ENCODE measurements around the gene MMP21. TPM values are rescaled to one million over a fixed set of nuclear protein-coding genes. Genes with fewer than 3 reads are reported as not detected.

Gene MMP21
- total and polyA plus RNA-seq, 3 experiments from 2014 or later: 0.11 TPM; not detected in 2

DNA sequence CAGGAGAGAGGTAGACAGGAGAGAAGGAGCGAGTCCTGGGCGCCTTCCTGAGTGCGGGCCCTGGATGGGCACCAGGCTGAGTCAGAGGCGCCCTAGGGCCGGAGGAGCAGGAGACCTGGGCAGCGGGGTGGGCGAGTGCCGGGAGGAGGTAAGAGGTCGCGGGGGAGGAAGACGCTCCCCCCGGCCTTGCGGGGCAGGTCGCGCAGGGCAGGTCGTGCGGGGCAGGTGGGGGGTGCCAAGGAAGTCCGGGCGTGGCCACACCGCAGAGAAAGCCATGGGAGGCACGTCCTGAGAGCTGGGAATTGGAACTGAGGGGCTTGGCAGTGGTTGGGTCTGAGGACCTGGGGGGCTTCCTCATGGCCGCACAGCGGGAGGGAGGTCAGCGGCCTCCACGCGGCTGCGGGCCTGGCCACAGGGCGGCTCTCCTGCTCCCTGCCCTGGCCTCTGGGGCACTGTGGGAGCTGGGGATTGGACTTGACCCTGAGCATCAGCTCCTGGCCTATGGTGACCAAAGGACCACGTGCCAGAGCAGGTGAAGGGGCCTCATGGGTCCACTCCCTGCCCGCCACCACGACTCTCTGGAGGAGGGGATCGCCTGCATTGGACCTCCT, 935 bp downstream of the MMP21 start:
- no peaks in the 10 kb centered on the region for H3K36me3 ChIP-seq (ENCODE audit: insufficient read depth, low read length)
- no peaks in the 10 kb centered on the region for H3K27me3 ChIP-seq (ENCODE audit: insufficient read depth, low read length, poor library complexity, severe bottlenecking)
- POLR2A ChIA-PET: no interaction called here
- peaks cover 0 to 3% (median under 1%) of the 10 kb centered on the region in 3 donors for H3K36me3 Mint-ChIP-seq
- peak overlapping the region in 1 of 8 donors; percentile 40 for H3K27ac Mint-ChIP-seq
- H3K27ac ChIP-seq (ENCODE audit: low read depth, low read length): no peak overlapping the region
- DNase-seq: no peak
- no peak overlapping the region for H3K4me3 Mint-ChIP-seq
- no peak overlapping the region for H3K4me3 ChIP-seq (ENCODE audit: low read length)
- no peaks in the 10 kb centered on the region for H3K4me1 Mint-ChIP-seq
- no peaks in the 10 kb centered on the region for H3K4me1 ChIP-seq (ENCODE audit: insufficient read depth, low read length)
- H3K9me3 ChIP-seq (ENCODE audit: low read length): no peaks in the 10 kb centered on the region
- peaks cover 0 to 4% of the 10 kb centered on the region in 2 donors for H3K27me3 Mint-ChIP-seq
- CTCF ChIA-PET: no interaction called here
- peaks cover 0 to 1% (median 0%) of the 10 kb centered on the region in 5 donors for H3K9me3 Mint-ChIP-seq

DNA sequence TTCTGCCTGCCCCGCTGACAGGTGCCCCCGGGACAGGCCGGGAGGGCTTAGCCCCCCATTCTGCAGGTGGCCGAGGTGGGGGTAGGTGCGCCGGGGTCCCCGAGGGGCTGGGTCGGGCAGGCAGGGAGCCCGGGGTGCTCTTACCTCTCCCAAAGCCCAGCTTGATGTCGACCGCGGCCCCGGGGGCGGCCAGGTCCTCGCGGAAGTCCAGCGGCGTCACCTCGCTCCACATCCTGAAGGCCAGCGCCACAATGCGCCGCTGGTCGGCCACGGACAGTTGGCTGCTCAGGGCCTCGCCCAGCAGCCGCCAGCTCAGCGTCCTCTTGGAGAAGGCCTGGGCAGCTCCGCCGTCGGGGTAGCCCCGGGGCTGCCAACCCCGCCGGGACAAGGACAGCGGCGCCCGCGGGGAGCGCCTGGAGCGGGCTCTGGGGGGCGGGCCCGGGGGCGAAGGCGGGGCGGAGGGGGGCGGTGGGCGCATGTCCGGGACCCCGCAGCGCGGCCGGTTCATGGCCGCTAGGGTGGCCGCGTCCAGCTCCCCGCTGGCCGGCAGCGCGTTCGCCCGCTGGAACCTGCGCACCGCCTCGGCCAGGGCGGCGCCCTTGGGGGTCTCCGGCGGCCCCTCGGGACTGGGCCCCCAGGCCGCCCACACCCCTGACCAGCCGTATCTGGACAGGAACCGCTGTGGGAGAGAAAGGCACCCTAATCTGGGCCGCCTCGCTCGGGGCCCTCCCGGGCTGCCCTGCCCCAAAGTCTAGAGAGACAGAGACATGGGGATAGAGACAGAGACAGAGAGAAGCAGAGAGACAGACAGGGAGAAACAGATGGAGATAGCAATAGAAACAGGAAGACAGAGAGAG, 1.7 kb downstream of the MMP21 start:
- no peak for DNase-seq
- peak overlapping the region in 1 of 8 donors; percentile 40 for H3K27ac Mint-ChIP-seq
- H3K36me3 Mint-ChIP-seq: peaks cover 0 to 6% (median 6%) of the 10 kb centered on the region in 3 donors
- H3K4me3 ChIP-seq (ENCODE audit: low read length): no peak overlapping the region
- CTCF ChIA-PET: no interaction called here
- H3K27me3 ChIP-seq (ENCODE audit: insufficient read depth, low read length, poor library complexity, severe bottlenecking): no peaks in the 10 kb centered on the region
- H3K27ac ChIP-seq (ENCODE audit: low read depth, low read length): no peak overlapping the region
- H3K4me1 ChIP-seq (ENCODE audit: insufficient read depth, low read length): no peaks in the 10 kb centered on the region
- no peak overlapping the region for H3K4me3 Mint-ChIP-seq
- H3K4me1 Mint-ChIP-seq: no peaks in the 10 kb centered on the region
- H3K27me3 Mint-ChIP-seq: peaks cover 0 to 4% of the 10 kb centered on the region in 2 donors
- POLR2A ChIA-PET: no interaction called here
- H3K36me3 ChIP-seq (ENCODE audit: insufficient read depth, low read length): no peaks in the 10 kb centered on the region
- peaks cover 0 to 1% (median 0%) of the 10 kb centered on the region in 5 donors for H3K9me3 Mint-ChIP-seq
- H3K9me3 ChIP-seq (ENCODE audit: low read length): no peaks in the 10 kb centered on the region

DNA sequence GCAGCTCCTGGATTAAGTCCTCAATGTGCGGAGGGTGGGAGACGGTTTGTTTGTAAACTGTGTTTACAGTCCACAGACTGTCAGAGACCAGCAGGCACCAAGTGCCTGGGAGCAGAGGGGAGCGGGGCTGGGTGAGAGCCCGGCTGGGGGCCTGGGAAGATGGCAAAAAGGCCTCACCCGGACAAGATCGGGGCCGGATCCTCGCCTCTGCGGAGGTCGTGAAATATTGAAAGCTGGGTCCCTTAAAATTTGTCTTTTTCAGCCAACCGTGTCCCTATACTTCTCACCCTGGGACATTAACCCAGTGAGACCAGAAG, 2.8 kb downstream of the MMP21 start:
- no peaks in the 10 kb centered on the region for H3K27me3 ChIP-seq (ENCODE audit: insufficient read depth, low read length, poor library complexity, severe bottlenecking)
- Mint-ChIP-seq H3K36me3 (peaks cover 0 to 11% (median 7%) of the 10 kb centered on the region in 3 donors), H3K9me3 (no peaks in the 10 kb centered on the region), H3K4me3 (no peak overlapping the region), H3K27me3 (peaks cover 0 to 4% of the 10 kb centered on the region in 2 donors), H3K4me1 (no peaks in the 10 kb centered on the region), H3K27ac (peak overlapping the region in 1 of 8 donors; percentile 68)
- CTCF ChIA-PET: no interaction called here
- POLR2A ChIA-PET: no interaction called here
- no peaks in the 10 kb centered on the region for H3K4me1 ChIP-seq (ENCODE audit: insufficient read depth, low read length)
- no peak overlapping the region for H3K4me3 ChIP-seq (ENCODE audit: low read length)
- H3K27ac ChIP-seq (ENCODE audit: low read depth, low read length): no peak overlapping the region
- no peak for DNase-seq
- H3K9me3 ChIP-seq (ENCODE audit: low read length): no peaks in the 10 kb centered on the region
- H3K36me3 ChIP-seq (ENCODE audit: insufficient read depth, low read length): no peaks in the 10 kb centered on the region

DNA sequence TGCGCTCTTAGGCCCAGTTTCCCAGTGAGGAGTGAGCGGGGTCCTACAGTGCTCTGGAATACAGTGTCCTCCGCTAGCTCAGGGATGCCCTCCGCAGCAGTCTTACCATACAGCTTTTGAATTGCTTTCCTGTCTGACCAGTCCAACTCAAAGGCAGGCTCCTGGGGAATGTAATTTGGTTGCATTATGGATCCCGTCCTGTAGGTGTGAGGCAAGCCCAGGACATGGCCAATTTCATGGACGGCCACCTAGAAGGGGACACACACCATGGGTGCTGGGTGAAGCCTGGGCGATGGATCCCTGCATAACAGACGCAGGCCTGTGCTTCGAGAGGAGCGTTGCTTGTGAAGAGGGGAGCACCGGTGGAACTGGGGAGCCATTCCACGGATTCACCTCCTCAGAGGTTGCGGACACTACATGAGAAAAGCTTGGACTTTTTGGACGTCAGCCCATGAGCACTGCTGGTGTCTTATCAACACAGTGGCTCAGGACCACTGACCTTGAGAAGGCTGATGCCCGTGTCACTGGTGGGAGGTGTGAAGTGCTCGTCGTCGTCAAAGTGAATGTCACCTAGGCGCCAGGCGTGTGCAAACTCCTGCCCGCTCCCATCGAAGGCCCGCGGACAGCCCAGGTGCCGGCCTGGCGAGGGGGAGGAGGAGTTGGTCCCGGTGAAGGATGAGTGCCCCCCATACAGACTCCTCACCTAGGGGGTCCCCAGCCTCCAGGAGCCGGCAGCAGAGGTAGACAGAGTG, 3.3 kb downstream of the MMP21 start:
- H3K4me3 Mint-ChIP-seq: no peak overlapping the region
- H3K27ac Mint-ChIP-seq: no peak overlapping the region
- Histone ChIP-seq H3K36me3 (ENCODE audit: insufficient read depth, low read length) (no peaks in the 10 kb centered on the region), H3K27ac (ENCODE audit: low read depth, low read length) (no peak overlapping the region), H3K9me3 (ENCODE audit: low read length) (no peaks in the 10 kb centered on the region), H3K4me3 (ENCODE audit: low read length) (no peak overlapping the region), H3K27me3 (ENCODE audit: insufficient read depth, low read length, poor library complexity, severe bottlenecking) (no peaks in the 10 kb centered on the region), H3K4me1 (ENCODE audit: insufficient read depth, low read length) (no peaks in the 10 kb centered on the region)
- ChIA-PET POLR2A (no interaction called here), CTCF (no interaction called here)
- DNase-seq: no peak
- H3K36me3 Mint-ChIP-seq: peaks cover 0 to 17% (median 8%) of the 10 kb centered on the region in 3 donors
- no peaks in the 10 kb centered on the region for H3K4me1 Mint-ChIP-seq
- H3K27me3 Mint-ChIP-seq: peaks cover 0 to 4% of the 10 kb centered on the region in 2 donors
- H3K9me3 Mint-ChIP-seq: no peaks in the 10 kb centered on the region

DNA sequence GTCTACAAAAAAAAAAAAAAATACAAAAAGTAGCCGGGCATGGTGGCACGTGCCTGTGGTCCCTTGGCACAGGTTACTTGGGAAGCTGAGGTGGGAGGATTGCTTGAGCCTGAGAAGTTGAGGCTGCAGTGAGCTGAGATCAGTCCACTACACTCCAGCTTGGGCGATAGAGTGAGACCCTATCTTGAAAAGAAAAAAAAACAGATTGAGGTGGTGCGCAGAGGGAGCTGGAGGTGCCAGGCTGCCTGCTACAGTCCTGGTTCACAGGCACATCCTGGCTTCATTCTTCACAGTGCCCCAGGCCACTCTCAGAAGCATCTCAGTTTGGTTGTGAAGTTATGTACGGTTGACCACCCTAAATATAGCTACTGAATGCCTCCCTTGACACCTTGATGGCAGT, 4.8 kb downstream of the MMP21 start:
- Histone ChIP-seq H3K4me3 (ENCODE audit: low read length) (no peak overlapping the region), H3K27me3 (ENCODE audit: insufficient read depth, low read length, poor library complexity, severe bottlenecking) (no peaks in the 10 kb centered on the region), H3K9me3 (ENCODE audit: low read length) (no peaks in the 10 kb centered on the region), H3K36me3 (ENCODE audit: insufficient read depth, low read length) (no peaks in the 10 kb centered on the region), H3K27ac (ENCODE audit: low read depth, low read length) (no peak overlapping the region), H3K4me1 (ENCODE audit: insufficient read depth, low read length) (no peaks in the 10 kb centered on the region)
- no peak overlapping the region for H3K27ac Mint-ChIP-seq
- H3K36me3 Mint-ChIP-seq: peaks cover 0 to 29% (median 15%) of the 10 kb centered on the region in 3 donors
- no peaks in the 10 kb centered on the region for H3K9me3 Mint-ChIP-seq
- no peak overlapping the region for H3K4me3 Mint-ChIP-seq
- H3K27me3 Mint-ChIP-seq: peaks cover 0 to 4% of the 10 kb centered on the region in 2 donors
- ChIA-PET POLR2A (no interaction called here), CTCF (no interaction called here)
- H3K4me1 Mint-ChIP-seq: no peaks in the 10 kb centered on the region
- DNase-seq: no peak

DNA sequence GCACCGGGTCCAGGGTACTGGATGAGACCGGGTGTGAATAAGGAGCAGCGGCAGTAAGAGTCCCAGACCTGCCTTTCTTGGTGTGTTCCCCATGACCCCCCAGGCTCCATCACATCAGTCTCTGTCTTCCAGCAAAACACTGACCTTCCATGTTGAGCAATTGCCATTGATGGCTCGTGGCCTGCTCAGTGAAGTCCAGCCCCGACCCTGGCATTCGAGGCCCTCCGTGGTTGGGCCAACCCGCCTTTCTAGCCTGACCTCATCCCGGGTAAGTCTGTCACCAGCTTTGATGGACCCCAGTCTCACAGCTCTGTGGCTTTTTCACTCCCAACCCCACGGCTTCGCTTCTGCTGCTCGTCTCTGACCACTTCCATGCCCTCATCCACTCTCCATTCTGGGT, 6.4 kb downstream of the MMP21 start:
- H3K4me1 Mint-ChIP-seq: no peaks in the 10 kb centered on the region
- Histone ChIP-seq H3K27me3 (ENCODE audit: insufficient read depth, low read length, poor library complexity, severe bottlenecking) (no peaks in the 10 kb centered on the region), H3K9me3 (ENCODE audit: low read length) (no peaks in the 10 kb centered on the region), H3K27ac (ENCODE audit: low read depth, low read length) (no peak overlapping the region), H3K36me3 (ENCODE audit: insufficient read depth, low read length) (peaks cover 4% of the 10 kb centered on the region), H3K4me1 (ENCODE audit: insufficient read depth, low read length) (no peaks in the 10 kb centered on the region), H3K4me3 (ENCODE audit: low read length) (no peak overlapping the region)
- no peak overlapping the region for H3K4me3 Mint-ChIP-seq
- H3K27ac Mint-ChIP-seq: peak overlapping the region in 2 of 8 donors; percentile 17 to 57
- peaks cover 0 to 46% (median 24%) of the 10 kb centered on the region in 3 donors for H3K36me3 Mint-ChIP-seq
- CTCF ChIA-PET: no interaction called here
- POLR2A ChIA-PET: no interaction called here
- no peaks in the 10 kb centered on the region for H3K9me3 Mint-ChIP-seq
- DNase-seq: no peak
- peaks cover 0 to 4% of the 10 kb centered on the region in 2 donors for H3K27me3 Mint-ChIP-seq

DNA sequence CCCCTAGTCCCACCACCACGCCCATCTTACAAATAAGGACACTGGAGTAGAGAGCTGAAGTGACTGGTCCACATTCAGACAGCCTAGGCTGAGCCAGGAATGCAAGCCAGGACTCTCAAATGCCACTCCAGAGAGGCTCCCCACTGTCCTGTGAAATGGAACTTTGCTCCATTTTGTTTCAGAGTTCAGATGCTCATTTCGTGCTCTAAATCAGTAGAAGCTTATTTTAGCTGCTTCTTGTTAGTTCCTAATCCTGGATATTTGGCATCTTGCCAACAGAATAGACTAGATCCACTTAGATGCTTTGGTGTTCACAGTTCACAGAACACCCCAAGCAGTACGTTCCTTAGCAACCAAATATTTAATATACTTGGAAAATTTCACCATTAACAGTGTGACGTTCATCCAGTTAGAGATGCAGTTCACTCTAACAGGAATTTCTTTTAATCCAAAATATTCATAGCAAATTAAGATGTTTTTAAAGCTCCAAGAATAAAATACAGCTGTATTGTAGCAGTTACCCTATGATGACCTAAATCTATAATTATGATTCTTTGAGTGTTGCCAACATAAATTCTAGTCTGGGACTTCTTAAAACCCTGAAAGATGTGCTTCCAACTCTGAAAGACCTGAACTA, 7.3 kb downstream of the MMP21 start:
- Mint-ChIP-seq H3K27ac (peak overlapping the region in 1 of 8 donors; percentile 82), H3K4me1 (no peaks in the 10 kb centered on the region), H3K4me3 (no peak overlapping the region), H3K36me3 (peaks cover 0 to 54% (median 29%) of the 10 kb centered on the region in 3 donors), H3K9me3 (no peaks in the 10 kb centered on the region), H3K27me3 (peaks cover 0 to 3% of the 10 kb centered on the region in 2 donors)
- ChIA-PET POLR2A (no interaction called here), CTCF (no interaction called here)
- Histone ChIP-seq H3K27ac (ENCODE audit: low read depth, low read length) (no peak overlapping the region), H3K4me3 (ENCODE audit: low read length) (no peak overlapping the region), H3K27me3 (ENCODE audit: insufficient read depth, low read length, poor library complexity, severe bottlenecking) (no peaks in the 10 kb centered on the region), H3K9me3 (ENCODE audit: low read length) (no peaks in the 10 kb centered on the region), H3K36me3 (ENCODE audit: insufficient read depth, low read length) (peaks cover 10% of the 10 kb centered on the region), H3K4me1 (ENCODE audit: insufficient read depth, low read length) (no peaks in the 10 kb centered on the region)
- no peak for DNase-seq

DNA sequence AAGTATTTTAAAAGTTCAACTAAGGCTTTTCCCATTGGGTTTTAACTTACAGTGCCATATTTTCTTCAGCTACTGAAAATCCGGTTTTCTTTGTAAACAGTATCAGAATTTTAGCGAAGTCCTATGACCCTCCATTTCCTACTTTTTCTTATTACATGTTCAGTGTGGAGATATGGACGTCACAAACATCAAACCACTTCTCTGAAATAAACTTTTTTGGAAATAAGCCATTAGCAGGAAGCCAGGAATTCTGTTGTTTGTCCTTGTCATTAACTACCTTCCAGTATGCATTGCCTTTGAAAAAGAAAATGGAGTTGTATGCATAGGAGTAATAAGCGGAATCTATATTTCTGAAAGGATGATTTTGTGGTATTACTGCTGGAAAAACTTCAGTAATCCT, 9.1 kb downstream of the MMP21 start:
- Mint-ChIP-seq H3K27ac (peak overlapping the region in 2 of 8 donors; percentile 42 to 45), H3K27me3 (no peaks in the 10 kb centered on the region), H3K4me1 (no peaks in the 10 kb centered on the region), H3K4me3 (no peak overlapping the region), H3K9me3 (no peaks in the 10 kb centered on the region), H3K36me3 (peaks cover under 1 to 70% (median 31%) of the 10 kb centered on the region in 3 donors)
- no peak overlapping the region for H3K27ac ChIP-seq (ENCODE audit: low read depth, low read length)
- H3K4me1 ChIP-seq (ENCODE audit: insufficient read depth, low read length): no peaks in the 10 kb centered on the region
- peaks cover 26% of the 10 kb centered on the region for H3K36me3 ChIP-seq (ENCODE audit: insufficient read depth, low read length)
- POLR2A ChIA-PET: no interaction called here
- no peaks in the 10 kb centered on the region for H3K27me3 ChIP-seq (ENCODE audit: insufficient read depth, low read length, poor library complexity, severe bottlenecking)
- no peak overlapping the region for H3K4me3 ChIP-seq (ENCODE audit: low read length)
- H3K9me3 ChIP-seq (ENCODE audit: low read length): no peaks in the 10 kb centered on the region
- CTCF ChIA-PET: no interaction called here
- no peak for DNase-seq
